ENCODE data around the gene RBMS2.
"Not testable (repeated sequence)": the region's sequence is repeated elsewhere in the genome, so short reads cannot be mapped to it uniquely, and the experiment has no call there.

Gene RBMS2, protein sequence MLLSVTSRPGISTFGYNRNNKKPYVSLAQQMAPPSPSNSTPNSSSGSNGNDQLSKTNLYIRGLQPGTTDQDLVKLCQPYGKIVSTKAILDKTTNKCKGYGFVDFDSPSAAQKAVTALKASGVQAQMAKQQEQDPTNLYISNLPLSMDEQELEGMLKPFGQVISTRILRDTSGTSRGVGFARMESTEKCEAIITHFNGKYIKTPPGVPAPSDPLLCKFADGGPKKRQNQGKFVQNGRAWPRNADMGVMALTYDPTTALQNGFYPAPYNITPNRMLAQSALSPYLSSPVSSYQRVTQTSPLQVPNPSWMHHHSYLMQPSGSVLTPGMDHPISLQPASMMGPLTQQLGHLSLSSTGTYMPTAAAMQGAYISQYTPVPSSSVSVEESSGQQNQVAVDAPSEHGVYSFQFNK

DNA sequence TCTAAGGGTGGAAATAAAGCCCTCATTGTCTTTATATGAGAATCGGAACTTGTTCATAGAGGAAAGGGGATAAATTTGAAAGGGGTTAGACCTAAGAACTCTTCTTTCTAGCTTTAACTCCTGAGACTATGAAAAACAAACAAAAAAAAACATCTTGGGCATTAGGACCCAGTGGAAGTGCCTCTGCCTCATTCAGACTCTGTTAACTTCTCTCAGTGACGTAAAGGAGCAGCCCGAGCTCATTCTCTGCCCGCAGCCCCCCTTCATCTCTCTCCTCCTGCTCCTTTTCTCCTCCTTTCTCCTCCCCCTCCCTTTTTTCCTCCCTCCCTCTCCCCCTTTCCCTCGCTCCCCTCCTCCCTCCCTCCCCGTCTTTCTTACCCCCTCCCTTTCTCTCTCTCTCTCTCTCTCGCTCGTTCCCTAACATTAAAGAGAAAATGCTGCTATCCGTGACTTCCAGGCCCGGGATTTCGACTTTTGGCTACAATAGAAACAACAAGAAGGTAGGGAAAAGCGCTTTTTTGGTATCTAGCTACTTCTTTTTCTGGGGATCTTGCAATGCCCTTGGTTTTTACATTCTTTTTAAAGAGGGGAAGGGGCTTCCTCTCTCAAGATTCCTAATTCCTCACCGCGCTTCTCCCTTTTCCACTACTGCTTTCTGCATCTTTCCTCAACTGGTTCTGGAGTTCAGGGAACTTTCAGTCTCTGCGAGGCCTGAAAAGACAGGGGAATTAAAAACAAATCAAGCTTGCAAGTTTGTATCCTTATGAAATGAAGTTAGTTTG, at the start of gene RBMS2:
Gene RBMS2, plus strand, starts transcription at position 231 of the 782 bp plus-strand sequence. Its CDS starts 204 bp downstream, at position 435.
- DNase-seq: peak in 51 of 58 donors; percentile 13 to 78 (median 58)

GRCh38 chr12:56474389-56474788, 47.2 kb upstream of the RBMS2 start:
- DNase-seq: no peak

- DNase-seq: no peak
These were observed 45.5 kb upstream of the RBMS2 start for GRCh38 chr12:56476143-56476542.

- DNase-seq: no peak
These were observed 44.6 kb upstream of the RBMS2 start for GRCh38 chr12:56476972-56477432.

- DNase-seq: no peak
These were observed 43.9 kb upstream of the RBMS2 start for GRCh38 chr12:56477521-56478225.

DNA sequence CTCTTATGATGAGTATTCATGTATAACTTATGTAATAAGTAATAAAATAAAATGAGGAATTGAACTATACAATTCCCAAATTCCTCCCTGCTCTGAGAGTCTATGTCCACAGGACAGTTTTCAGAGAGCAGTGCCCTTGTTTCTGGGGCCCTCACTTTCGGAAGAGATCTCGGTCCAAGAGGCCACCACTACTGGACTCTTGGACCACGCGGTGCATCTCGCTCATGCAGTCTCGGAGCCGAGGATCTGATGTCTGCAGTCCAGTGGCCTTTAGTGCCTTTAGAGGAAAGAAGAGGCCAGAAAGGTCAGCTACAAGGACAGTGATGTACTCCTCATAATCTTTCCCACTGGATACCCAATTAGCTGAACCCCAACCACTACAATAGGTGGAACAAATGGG, 42.0 kb upstream of the RBMS2 start:
- DNase-seq: no peak

DNA sequence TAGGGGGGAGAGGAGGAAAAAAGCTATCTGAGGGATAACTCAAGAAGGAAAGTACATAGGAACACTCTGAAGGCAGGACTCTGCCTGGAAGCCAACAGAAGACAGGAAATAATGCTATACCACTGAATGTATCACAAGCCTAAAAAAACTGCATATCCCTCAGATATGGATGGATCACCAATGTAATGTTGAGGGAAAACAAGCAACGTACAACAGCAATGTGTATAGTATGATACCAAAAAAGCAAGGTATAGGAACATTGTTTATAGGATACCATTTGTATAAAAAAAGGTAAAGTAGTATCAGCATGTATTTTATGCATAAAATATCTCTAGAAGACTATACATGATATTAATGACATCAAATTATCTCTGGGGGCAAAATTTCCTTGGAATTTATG, 37.1 kb upstream of the RBMS2 start:
- no peak for DNase-seq

DNA sequence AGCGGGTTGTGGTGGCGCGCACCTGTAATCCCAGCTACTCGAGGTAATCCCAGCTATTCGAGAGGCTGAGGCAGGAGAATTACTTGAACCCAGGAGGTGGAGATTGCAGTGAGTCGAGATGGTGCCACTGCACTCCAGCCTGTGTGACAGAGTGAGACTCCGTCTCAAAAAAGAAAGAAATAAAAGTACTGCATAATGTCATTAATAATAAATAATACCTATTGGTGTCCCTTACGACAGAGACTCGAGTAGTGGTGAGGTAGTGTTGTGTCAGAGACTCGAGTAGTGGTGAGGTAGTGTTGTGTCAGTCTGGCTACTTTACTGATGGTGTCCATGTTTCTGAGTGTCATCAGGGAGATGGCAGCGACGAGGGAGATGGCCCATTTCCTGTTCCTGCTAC, 34.9 kb upstream of the RBMS2 start:
- DNase-seq: no peak

GRCh38 chr12:56487448-56488040, 34.1 kb upstream of the RBMS2 start:
- DNase-seq: peak in 28 of 58 donors; percentile 12 to 67 (median 36)

GRCh38 chr12:56488041-56488955, 33.3 kb upstream of the RBMS2 start, which contains the start of gene GLS2:
TSS of gene GLS2 (minus strand) at chr12:56488161. CDS start at chr12:56488118, 43 bp downstream.
- peak; percentile 34 to 91 (median 73) for DNase-seq

- no peak for DNase-seq
These were observed 31.3 kb upstream of the RBMS2 start for GRCh38 chr12:56490360-56490759.

- not testable (repeated sequence) for DNase-seq
These were observed 28.1 kb upstream of the RBMS2 start for GRCh38 chr12:56493409-56494105.

DNA sequence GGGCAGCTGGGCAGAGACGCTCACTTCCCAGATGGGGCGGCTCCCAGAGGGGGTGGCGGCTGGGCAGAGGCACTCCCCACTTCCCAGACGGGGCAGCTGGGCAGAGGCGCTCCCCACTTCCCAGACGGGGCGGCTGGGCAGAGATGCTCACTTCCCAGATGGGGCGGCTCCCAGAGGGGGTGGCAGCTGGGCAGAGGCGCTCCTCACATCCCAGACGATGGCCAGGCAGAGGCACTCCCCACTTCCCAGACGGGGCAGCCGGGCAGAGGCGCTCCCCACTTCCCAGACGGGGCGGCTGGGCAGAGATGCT, 27.6 kb upstream of the RBMS2 start:
- DNase-seq: not testable (repeated sequence)

DNA sequence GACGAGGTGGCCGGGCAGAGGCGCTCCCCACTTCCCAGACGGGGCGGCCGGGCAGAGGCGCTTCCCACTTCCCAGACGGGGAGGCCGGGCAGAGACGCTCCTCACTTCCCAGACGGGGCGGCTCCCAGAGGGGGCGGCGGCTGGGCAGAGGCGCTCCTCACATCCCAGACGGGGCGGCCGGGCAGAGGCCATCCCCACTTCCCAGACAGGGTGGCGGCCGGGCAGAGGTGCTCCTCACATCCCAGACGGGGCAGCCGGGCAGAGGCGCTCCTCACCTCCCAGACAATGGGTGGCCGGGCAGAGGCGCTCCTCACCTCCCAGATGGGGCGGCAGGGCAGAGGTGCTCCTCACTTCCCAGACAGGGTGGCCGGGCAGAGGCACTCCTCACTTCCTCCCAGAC, 27.1 kb upstream of the RBMS2 start:
- not testable (repeated sequence) for DNase-seq

DNA sequence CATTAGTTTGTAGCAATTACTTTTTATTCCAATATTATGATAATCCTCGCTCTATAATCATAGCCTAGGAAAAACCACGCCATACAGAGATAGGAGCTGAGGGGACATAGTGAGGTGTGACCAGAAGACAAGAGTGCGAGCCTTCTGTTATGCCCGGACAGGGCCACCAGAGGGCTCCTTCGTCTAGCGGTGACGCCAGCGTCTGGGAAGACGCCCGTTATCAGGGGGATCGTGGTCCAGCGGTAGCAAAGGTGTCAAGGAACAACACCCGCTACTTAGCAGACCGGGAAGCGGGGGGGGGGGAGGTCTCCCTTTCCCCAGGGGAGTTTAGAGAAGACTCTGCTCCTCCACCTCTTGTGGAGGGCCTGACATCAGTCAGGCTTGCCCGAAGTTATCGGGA, 24.9 kb upstream of the RBMS2 start:
- DNase-seq: peak in 35 of 58 donors; percentile 1 to 64 (median 16)

DNA sequence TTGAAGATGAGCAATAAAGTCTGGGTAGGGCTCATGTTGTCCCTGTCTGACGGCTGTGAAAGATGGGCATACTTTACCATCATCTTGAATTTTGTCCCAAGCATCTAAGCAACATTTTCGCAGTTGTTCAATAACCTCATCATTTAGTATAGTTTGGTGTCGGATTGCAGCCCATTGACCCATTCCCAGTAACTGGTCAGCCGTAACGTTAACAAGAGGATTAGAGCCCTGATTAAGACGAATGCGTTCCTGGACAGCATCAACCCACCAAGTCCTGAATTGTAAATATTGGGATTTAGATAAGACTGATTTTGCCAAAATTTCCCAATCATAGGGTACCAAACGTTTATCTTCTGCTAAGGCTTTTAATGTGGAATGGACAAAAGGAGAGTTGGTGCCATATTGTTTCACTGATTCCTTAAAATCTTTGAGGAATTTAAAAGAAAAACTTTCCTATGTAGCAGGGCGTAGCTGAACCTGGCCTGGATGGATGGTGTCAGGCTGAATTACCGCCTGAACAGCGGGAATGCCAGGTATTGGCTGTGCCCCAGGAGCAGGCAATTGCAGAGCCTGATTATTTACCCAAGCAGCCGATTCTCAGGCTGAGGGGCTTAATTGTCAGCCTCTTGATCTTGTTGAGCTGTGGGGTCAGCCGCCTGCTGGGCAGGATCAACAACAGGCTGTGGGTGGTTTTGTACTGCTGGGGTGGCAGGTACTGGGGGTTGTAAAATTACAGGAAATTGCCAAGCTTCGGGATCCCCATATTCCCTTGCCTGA, 23.3 kb upstream of the RBMS2 start:
- DNase-seq: not testable (repeated sequence)

DNA sequence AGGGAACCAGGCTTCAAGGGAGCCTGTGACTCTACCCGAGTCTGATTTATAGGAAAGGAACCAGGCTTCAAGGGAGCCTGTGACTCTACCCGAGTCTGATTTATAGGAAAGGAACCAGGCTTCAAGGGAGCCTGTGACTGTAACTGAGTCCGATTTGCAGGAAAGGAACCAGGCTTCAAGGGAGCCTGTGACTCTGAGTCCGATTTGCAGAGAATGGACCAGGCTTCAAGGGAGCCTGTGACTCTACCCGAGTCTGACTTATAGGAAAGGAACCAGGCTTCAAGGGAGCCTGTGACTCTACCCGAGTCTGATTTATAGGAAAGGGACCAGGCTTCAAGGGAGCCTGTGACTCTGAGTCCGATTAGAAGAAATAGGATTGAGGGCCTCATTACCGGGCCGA, 22.2 kb upstream of the RBMS2 start:
- DNase-seq: not testable (repeated sequence)

- not testable (repeated sequence) for DNase-seq
These were observed 21.7 kb upstream of the RBMS2 start for GRCh38 chr12:56499879-56500278.

DNA sequence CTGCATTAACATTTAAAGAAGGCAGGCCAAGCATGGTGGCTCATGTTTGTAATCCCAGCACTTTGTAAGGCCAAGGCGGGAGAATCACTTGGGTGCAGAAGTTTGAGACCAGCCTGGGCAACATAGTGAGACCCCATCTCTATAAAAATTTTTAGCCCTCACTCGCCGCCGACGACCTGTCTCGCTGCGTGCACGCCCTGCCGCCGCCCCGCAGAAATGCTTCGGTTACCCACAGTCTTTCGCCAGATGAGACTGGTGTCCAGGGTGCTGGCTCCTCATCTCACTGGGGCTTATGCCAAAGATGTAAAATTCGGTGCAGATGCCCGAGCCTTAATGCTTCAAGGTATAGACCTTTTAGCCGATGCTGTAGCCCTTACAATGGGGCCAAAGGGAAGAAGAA, 10.8 kb upstream of the RBMS2 start:
- DNase-seq: no peak

Data from anterior cingulate cortex (tissue), 58 donors.